Nephron (organoid): ENCODE measurements around the gene RPTOR.

ENCODE experiments used
- H3K27ac Mint-ChIP-seq, 3 experiments: 2 replicates each; pipeline ENCODE4 v1.8.0; 2020; ENCODE audit warnings: mixed read lengths in 3 of 3, mild to moderate bottlenecking in 2 of 3, moderate library complexity in 1 of 3
- H3K27me3 Mint-ChIP-seq: 2 replicates; pipeline ENCODE4 v1.8.0; 2021; ENCODE audit warnings: low read depth, mild to moderate bottlenecking, moderate library complexity, mixed read lengths
- H3K36me3 Mint-ChIP-seq: 2 replicates; pipeline ENCODE4 v1.8.0; 2020; ENCODE audit warnings: low read depth, mixed read lengths
- H3K4me1 Mint-ChIP-seq: 2 replicates; pipeline ENCODE4 v1.8.0; 2020; ENCODE audit warnings: mixed read lengths
- H3K4me3 Mint-ChIP-seq, 3 experiments: 2 replicates each; pipeline ENCODE4 v1.8.0; 2020; ENCODE audit warnings: mild to moderate bottlenecking in 3 of 3, mixed read lengths in 3 of 3, moderate library complexity in 2 of 3
- H3K9me3 Mint-ChIP-seq: 2 replicates; pipeline ENCODE4 v1.8.0; 2020; ENCODE audit warnings: mixed read lengths
- CTCF ChIP-seq, 3 experiments: fragments of 200-600 bp; sonication (generic); IDR thresholded peaks; one replicate each; pipeline ENCODE4 v1.5.0; 2021; ENCODE audit warnings: antibody characterized with exemption in 3 of 3; ENCODE audit not compliant: unreplicated experiment in 3 of 3

The RPTOR gene

DNA sequence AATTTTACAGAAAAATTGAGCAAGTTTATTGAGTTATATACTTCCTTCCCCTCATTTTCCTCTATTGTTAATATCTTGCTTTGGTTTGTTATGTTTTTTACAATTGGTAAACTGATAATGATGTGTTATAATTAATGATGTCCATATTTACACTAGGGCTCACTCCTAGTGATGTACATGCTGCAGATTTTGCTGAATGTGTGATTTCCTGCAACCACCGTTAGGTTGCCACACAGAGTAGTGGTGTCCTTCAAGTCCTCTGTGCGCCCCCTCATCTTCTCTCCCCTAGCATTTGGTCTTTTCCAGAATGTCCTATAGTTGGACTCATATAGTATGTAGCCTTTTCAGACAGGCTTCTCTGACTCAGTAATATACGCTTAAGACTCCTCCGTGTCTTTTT lies 167.5 kb downstream of the RPTOR start:
- Mint-ChIP-seq H3K36me3 (peaks cover 33% of the 10 kb centered on the region), H3K27ac (no peak overlapping the region), H3K4me1 (peaks cover 2% of the 10 kb centered on the region), H3K9me3 (peaks cover 16% of the 10 kb centered on the region), H3K27me3 (no peaks in the 10 kb centered on the region), H3K4me3 (no peak overlapping the region)
- TF ChIP-seq CTCF (IDR thresholded peaks at IDR 0.05; ENCODE audit: unreplicated experiment in 3 of 3), result no peak

DNA sequence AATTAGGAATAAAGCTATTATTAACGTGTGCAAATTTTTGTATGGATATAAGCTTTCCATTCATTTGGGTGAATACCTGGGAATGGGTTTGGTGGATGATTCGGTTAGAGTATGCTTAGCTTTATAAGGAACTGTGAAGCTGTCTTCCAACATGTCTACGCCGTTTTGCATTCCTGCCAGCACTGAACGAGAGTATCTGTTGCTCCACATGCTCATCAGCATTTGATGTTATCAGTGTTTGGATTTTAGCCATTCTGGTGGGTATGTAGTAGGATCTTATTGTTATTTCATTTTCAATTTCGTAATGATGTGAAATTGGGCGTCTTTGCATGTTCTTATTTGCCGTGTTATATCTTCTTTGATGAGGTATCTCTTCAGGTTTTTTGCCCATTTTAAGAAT lies 168.0 kb downstream of the RPTOR start:
- peaks cover 35% of the 10 kb centered on the region for H3K36me3 Mint-ChIP-seq
- TF ChIP-seq CTCF (IDR thresholded peaks at IDR 0.05; ENCODE audit: unreplicated experiment in 3 of 3), result no peak
- no peak overlapping the region for H3K4me3 Mint-ChIP-seq
- H3K27ac Mint-ChIP-seq, result no peak overlapping the region
- H3K27me3 Mint-ChIP-seq, result no peaks in the 10 kb centered on the region
- peaks cover 16% of the 10 kb centered on the region for H3K9me3 Mint-ChIP-seq
- peaks cover 7% of the 10 kb centered on the region for H3K4me1 Mint-ChIP-seq

- TF ChIP-seq CTCF (IDR thresholded peaks at IDR 0.05; ENCODE audit: unreplicated experiment in 3 of 3), result no peak
Observed at GRCh38 chr17:80716986-80717719, 172.5 kb downstream of the RPTOR start.

GRCh38 chr17:80717720-80718083 lies 173.1 kb downstream of the RPTOR start:
- H3K9me3 Mint-ChIP-seq, result peaks cover 16% of the 10 kb centered on the region

More at GRCh38 chr17:80716986-80717719, 172.5 kb downstream of the RPTOR start:
- Mint-ChIP-seq H3K36me3 (peaks cover 19% of the 10 kb centered on the region), H3K9me3 (peaks cover 16% of the 10 kb centered on the region), H3K27me3 (no peaks in the 10 kb centered on the region), H3K4me3 (no peak overlapping the region), H3K27ac (peak overlapping the region in 1 of 3 experiments; percentile 20), H3K4me1 (peaks cover 44% of the 10 kb centered on the region)

GRCh38 chr17:80718428-80718827 lies 173.8 kb downstream of the RPTOR start:
- TF ChIP-seq CTCF (IDR thresholded peaks at IDR 0.05; ENCODE audit: unreplicated experiment in 3 of 3), result no peak
- Mint-ChIP-seq H3K4me3 (no peak overlapping the region), H3K36me3 (peaks cover 17% of the 10 kb centered on the region), H3K9me3 (peaks cover 15% of the 10 kb centered on the region), H3K27me3 (no peaks in the 10 kb centered on the region), H3K4me1 (peaks cover 53% of the 10 kb centered on the region), H3K27ac (peak overlapping the region; percentile 7 to 47 (median 20))

More at GRCh38 chr17:80717720-80718083, 173.1 kb downstream of the RPTOR start:
- H3K4me3 Mint-ChIP-seq, result no peak overlapping the region
- TF ChIP-seq CTCF (IDR thresholded peaks at IDR 0.05; ENCODE audit: unreplicated experiment in 3 of 3), result no peak
- H3K4me1 Mint-ChIP-seq, result peaks cover 50% of the 10 kb centered on the region
- peak overlapping the region in 1 of 3 experiments; percentile 20 for H3K27ac Mint-ChIP-seq
- H3K36me3 Mint-ChIP-seq, result peaks cover 19% of the 10 kb centered on the region
- no peaks in the 10 kb centered on the region for H3K27me3 Mint-ChIP-seq

GRCh38 chr17:80719449-80719848 lies 174.8 kb downstream of the RPTOR start:
- Mint-ChIP-seq H3K4me1 (peaks cover 60% of the 10 kb centered on the region), H3K4me3 (no peak overlapping the region), H3K27ac (no peak overlapping the region), H3K36me3 (peaks cover 15% of the 10 kb centered on the region), H3K9me3 (peaks cover 13% of the 10 kb centered on the region), H3K27me3 (no peaks in the 10 kb centered on the region)
- TF ChIP-seq CTCF (IDR thresholded peaks at IDR 0.05; ENCODE audit: unreplicated experiment in 3 of 3), result no peak
